HEK293 (cell line): ENCODE data around the gene HHIPL1.

Experiments
- MYNN ChIP-seq: fragments of 450-650 bp; formaldehyde crosslinking; IDR thresholded peaks from 2 replicates; pipeline ENCODE4 v1.5.1; 2016; ENCODE audit warnings: missing biosample characterization, missing genetic modification characterization, borderline replicate concordance
- TCF7L2 ChIP-seq: IDR thresholded peaks from 2 replicates; pipeline ENCODE4 v1.6.1; 2011; ENCODE audit warnings: low read depth, mild to moderate bottlenecking, inconsistent platforms, low read length, moderate library complexity, borderline replicate concordance
- TRIM28 ChIP-seq: IDR thresholded peaks from 2 replicates; pipeline ENCODE4 v1.6.1; 2011; ENCODE audit warnings: low read length, control low read depth, borderline replicate concordance
- ZBTB7A ChIP-seq: fragments of 450-650 bp; formaldehyde crosslinking; IDR thresholded peaks from 2 replicates; pipeline ENCODE4 v1.5.1; 2016; ENCODE audit warnings: low read depth, missing biosample characterization, missing genetic modification characterization
- ZNF114 ChIP-seq: fragments of 450-650 bp; formaldehyde crosslinking; IDR thresholded peaks from 2 replicates; pipeline ENCODE4 v1.5.0; 2017; ENCODE audit warnings: missing biosample characterization, missing genetic modification characterization
- ZNF366 ChIP-seq: fragments of 450-650 bp; formaldehyde crosslinking; conservative IDR thresholded peaks from 2 replicates; pipeline ENCODE4 v1.5.1; 2016; ENCODE audit warnings: missing biosample characterization, missing genetic modification characterization
- ZNF600 ChIP-seq: fragments of 450-650 bp; formaldehyde crosslinking; IDR thresholded peaks from 2 replicates; pipeline ENCODE4 v1.5.1; 2016; ENCODE audit warnings: missing biosample characterization, missing genetic modification characterization
- TF ChIP-seq, protein P1 (sequence below): fragments of 450-650 bp; formaldehyde crosslinking; IDR thresholded peaks from 2 replicates; pipeline ENCODE4 v1.5.1; 2016; ENCODE audit warnings: missing biosample characterization, missing genetic modification characterization
- TF ChIP-seq, protein P2 (sequence below): fragments of 450-650 bp; formaldehyde crosslinking; IDR thresholded peaks from 2 replicates; pipeline ENCODE4 v1.5.1; 2017; ENCODE audit warnings: missing biosample characterization, mild to moderate bottlenecking, missing genetic modification characterization, moderate library complexity
- TF ChIP-seq, protein P3 (sequence below): fragments of 450-650 bp; formaldehyde crosslinking; IDR thresholded peaks from 2 replicates; pipeline ENCODE4 v1.5.1; 2016; ENCODE audit warnings: missing biosample characterization, missing genetic modification characterization

DNA sequence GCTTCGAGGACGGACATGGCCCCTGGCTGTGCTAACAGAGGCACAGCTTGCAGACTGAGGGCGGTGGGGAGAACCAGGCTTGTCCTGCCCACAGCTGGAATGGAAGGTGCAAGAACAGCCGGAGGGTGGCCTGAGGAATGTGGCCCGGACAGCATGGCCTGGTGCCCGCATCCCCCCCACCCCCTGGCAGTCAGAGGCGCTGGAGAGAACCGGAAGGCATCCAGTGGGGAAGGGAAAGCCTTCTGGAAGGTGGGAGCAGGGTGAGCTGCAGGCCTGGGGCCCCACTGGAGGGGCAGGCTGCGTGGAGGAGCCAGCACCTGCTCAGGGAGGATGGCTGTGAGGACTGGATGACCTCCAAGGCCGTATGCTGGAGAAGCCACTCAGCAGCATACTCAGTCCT, 31.0 kb downstream of the HHIPL1 start:
- TF ChIP-seq TRIM28, result no peak
- no peak for TF ChIP-seq ZNF366 (tag by site-specific recombination)
- TF ChIP-seq ZNF114 (tag by site-specific recombination), result no peak
- TF ChIP-seq, protein P1, sequence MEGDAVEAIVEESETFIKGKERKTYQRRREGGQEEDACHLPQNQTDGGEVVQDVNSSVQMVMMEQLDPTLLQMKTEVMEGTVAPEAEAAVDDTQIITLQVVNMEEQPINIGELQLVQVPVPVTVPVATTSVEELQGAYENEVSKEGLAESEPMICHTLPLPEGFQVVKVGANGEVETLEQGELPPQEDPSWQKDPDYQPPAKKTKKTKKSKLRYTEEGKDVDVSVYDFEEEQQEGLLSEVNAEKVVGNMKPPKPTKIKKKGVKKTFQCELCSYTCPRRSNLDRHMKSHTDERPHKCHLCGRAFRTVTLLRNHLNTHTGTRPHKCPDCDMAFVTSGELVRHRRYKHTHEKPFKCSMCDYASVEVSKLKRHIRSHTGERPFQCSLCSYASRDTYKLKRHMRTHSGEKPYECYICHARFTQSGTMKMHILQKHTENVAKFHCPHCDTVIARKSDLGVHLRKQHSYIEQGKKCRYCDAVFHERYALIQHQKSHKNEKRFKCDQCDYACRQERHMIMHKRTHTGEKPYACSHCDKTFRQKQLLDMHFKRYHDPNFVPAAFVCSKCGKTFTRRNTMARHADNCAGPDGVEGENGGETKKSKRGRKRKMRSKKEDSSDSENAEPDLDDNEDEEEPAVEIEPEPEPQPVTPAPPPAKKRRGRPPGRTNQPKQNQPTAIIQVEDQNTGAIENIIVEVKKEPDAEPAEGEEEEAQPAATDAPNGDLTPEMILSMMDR (tag by site-specific recombination), result no peak
- TF ChIP-seq MYNN (tag by site-specific recombination), result no peak
- TF ChIP-seq, protein P2, sequence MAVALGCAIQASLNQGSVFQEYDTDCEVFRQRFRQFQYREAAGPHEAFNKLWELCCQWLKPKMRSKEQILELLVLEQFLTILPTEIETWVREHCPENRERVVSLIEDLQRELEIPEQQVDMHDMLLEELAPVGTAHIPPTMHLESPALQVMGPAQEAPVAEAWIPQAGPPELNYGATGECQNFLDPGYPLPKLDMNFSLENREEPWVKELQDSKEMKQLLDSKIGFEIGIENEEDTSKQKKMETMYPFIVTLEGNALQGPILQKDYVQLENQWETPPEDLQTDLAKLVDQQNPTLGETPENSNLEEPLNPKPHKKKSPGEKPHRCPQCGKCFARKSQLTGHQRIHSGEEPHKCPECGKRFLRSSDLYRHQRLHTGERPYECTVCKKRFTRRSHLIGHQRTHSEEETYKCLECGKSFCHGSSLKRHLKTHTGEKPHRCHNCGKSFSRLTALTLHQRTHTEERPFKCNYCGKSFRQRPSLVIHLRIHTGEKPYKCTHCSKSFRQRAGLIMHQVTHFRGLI (tag by site-specific recombination), result no peak
- no peak for TF ChIP-seq TCF7L2
- TF ChIP-seq, protein P3, sequence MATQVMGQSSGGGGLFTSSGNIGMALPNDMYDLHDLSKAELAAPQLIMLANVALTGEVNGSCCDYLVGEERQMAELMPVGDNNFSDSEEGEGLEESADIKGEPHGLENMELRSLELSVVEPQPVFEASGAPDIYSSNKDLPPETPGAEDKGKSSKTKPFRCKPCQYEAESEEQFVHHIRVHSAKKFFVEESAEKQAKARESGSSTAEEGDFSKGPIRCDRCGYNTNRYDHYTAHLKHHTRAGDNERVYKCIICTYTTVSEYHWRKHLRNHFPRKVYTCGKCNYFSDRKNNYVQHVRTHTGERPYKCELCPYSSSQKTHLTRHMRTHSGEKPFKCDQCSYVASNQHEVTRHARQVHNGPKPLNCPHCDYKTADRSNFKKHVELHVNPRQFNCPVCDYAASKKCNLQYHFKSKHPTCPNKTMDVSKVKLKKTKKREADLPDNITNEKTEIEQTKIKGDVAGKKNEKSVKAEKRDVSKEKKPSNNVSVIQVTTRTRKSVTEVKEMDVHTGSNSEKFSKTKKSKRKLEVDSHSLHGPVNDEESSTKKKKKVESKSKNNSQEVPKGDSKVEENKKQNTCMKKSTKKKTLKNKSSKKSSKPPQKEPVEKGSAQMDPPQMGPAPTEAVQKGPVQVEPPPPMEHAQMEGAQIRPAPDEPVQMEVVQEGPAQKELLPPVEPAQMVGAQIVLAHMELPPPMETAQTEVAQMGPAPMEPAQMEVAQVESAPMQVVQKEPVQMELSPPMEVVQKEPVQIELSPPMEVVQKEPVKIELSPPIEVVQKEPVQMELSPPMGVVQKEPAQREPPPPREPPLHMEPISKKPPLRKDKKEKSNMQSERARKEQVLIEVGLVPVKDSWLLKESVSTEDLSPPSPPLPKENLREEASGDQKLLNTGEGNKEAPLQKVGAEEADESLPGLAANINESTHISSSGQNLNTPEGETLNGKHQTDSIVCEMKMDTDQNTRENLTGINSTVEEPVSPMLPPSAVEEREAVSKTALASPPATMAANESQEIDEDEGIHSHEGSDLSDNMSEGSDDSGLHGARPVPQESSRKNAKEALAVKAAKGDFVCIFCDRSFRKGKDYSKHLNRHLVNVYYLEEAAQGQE (tag by site-specific recombination), result no peak
- no peak for TF ChIP-seq ZBTB7A (tag by site-specific recombination)
- no peak for TF ChIP-seq ZNF600 (tag by site-specific recombination)
